ENCODE results near the gene PKHD1.

The PKHD1 gene

DNA sequence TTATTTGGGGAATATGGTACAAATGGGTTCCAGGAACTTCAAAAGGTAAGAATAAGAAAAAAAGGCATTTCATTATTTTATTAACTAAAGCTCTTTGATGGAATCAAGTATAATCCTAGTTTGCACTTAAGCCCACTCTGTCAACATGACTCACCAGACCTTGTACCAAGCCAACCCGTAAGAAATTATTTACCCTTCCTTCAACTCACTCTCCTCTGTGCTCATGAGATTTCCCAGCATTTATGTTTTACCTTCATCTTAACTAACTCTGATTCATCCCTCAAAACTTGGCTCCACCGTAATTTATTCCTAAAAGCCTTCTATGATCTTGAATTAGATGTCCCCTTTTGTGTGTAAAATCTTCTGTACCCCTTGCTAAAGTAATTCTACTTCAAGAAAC lies 308.7 kb downstream of the PKHD1 start:
- H3K27ac ChIP-seq (ENCODE audit: low read depth, low read length) = no peak overlapping the region
- no peak overlapping the region for H3K4me3 ChIP-seq (ENCODE audit: low read depth, low read length)
- no peak overlapping the region for H2AK5ac ChIP-seq (ENCODE audit: low read length)
- no peak overlapping the region for H4K91ac ChIP-seq (ENCODE audit: low read depth, low read length)
- no peaks in the 10 kb centered on the region for H3K9me3 ChIP-seq (ENCODE audit: insufficient read depth, low read depth, low read length)
- no peaks in the 10 kb centered on the region for H3K27me3 ChIP-seq (ENCODE audit: insufficient read depth, low read length)
- no peak overlapping the region for H3K4me2 ChIP-seq (ENCODE audit: low read length)
- WGBS (ENCODE audit: extremely low coverage, insufficient coverage, insufficient read length) = no CpG with 5 or more reads among the region's 2 CpGs
- no peak overlapping the region for H2BK12ac ChIP-seq (ENCODE audit: low read length)
- H3K23ac ChIP-seq (ENCODE audit: low read length) = no peak overlapping the region
- no peaks in the 10 kb centered on the region for H3K79me2 ChIP-seq (ENCODE audit: control insufficient read depth, insufficient read depth, low read length, poor library complexity)
- H3K4me1 ChIP-seq (ENCODE audit: control insufficient read depth in 1 of 2, insufficient read depth in 2 of 2, low read length in 2 of 2) = no peaks in the 10 kb centered on the region
- H2BK120ac ChIP-seq (ENCODE audit: insufficient read depth, low read length, poor library complexity) = no peak overlapping the region
- no peak overlapping the region for H4K12ac ChIP-seq (ENCODE audit: low read depth, low read length)
- no peaks in the 10 kb centered on the region for H3K36me3 ChIP-seq (ENCODE audit: control insufficient read depth in 1 of 2, insufficient read depth in 2 of 2, low read length in 2 of 2)
- no peaks in the 10 kb centered on the region for H3K79me1 ChIP-seq (ENCODE audit: low read length)
- DNase-seq = no peak
- H4K8ac ChIP-seq (ENCODE audit: low read depth, low read length) = no peak overlapping the region
- H2BK5ac ChIP-seq (ENCODE audit: low read depth, low read length, poor library complexity) = no peak overlapping the region
- H3K18ac ChIP-seq (ENCODE audit: low read length) = no peak overlapping the region
- no peak overlapping the region for H3K9ac ChIP-seq (ENCODE audit: low read length)
- no peak overlapping the region for H3K14ac ChIP-seq (ENCODE audit: low read length)
- H2AFZ ChIP-seq (ENCODE audit: insufficient read depth, low read length, poor library complexity) = no peak overlapping the region
- no peak overlapping the region for H3K4ac ChIP-seq (ENCODE audit: low read depth, low read length)

DNA sequence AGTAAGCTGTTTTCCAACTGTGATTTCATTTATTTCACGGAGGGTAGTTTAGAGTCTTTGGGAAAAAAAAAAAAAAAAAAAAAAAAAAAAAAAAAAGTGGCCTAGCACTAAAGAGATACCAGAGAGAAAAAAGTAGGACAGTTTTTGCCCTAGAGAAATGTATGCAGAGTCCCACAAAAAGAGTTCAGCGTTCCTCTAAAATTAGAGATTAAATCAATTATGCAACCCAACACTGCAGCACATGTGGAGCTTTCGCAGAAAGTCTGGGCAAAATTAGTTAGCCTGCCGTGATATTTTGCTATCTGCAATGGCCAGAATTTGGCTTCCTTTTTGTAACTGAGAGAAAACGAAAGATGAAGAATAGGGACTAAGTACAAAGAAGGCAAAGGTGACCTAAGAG lies 309.8 kb downstream of the PKHD1 start:
- Histone ChIP-seq H4K12ac (ENCODE audit: low read depth, low read length) (no peak overlapping the region), H3K23ac (ENCODE audit: low read length) (no peak overlapping the region), H2BK5ac (ENCODE audit: low read depth, low read length, poor library complexity) (no peak overlapping the region), H2AFZ (ENCODE audit: insufficient read depth, low read length, poor library complexity) (no peak overlapping the region), H2AK5ac (ENCODE audit: low read length) (no peak overlapping the region), H3K79me2 (ENCODE audit: control insufficient read depth, insufficient read depth, low read length, poor library complexity) (no peaks in the 10 kb centered on the region), H3K14ac (ENCODE audit: low read length) (no peak overlapping the region), H2BK12ac (ENCODE audit: low read length) (no peak overlapping the region), H2BK120ac (ENCODE audit: insufficient read depth, low read length, poor library complexity) (no peak overlapping the region), H3K79me1 (ENCODE audit: low read length) (no peaks in the 10 kb centered on the region), H3K4ac (ENCODE audit: low read depth, low read length) (no peak overlapping the region), H3K4me2 (ENCODE audit: low read length) (no peak overlapping the region), H3K9me3 (ENCODE audit: insufficient read depth, low read depth, low read length) (no peaks in the 10 kb centered on the region), H3K27me3 (ENCODE audit: insufficient read depth, low read length) (no peaks in the 10 kb centered on the region), H3K4me1 (ENCODE audit: control insufficient read depth in 1 of 2, insufficient read depth in 2 of 2, low read length in 2 of 2) (no peaks in the 10 kb centered on the region), H4K91ac (ENCODE audit: low read depth, low read length) (no peak overlapping the region), H4K8ac (ENCODE audit: low read depth, low read length) (no peak overlapping the region), H3K9ac (ENCODE audit: low read length) (no peak overlapping the region), H3K18ac (ENCODE audit: low read length) (no peak overlapping the region), H3K36me3 (ENCODE audit: control insufficient read depth in 1 of 2, insufficient read depth in 2 of 2, low read length in 2 of 2) (no peaks in the 10 kb centered on the region), H3K27ac (ENCODE audit: low read depth, low read length) (no peak overlapping the region), H3K4me3 (ENCODE audit: low read depth, low read length) (no peak overlapping the region)
- no CpG with 5 or more reads among the region's 5 CpGs for WGBS (ENCODE audit: extremely low coverage, insufficient coverage, insufficient read length)
- no peak for DNase-seq

DNA sequence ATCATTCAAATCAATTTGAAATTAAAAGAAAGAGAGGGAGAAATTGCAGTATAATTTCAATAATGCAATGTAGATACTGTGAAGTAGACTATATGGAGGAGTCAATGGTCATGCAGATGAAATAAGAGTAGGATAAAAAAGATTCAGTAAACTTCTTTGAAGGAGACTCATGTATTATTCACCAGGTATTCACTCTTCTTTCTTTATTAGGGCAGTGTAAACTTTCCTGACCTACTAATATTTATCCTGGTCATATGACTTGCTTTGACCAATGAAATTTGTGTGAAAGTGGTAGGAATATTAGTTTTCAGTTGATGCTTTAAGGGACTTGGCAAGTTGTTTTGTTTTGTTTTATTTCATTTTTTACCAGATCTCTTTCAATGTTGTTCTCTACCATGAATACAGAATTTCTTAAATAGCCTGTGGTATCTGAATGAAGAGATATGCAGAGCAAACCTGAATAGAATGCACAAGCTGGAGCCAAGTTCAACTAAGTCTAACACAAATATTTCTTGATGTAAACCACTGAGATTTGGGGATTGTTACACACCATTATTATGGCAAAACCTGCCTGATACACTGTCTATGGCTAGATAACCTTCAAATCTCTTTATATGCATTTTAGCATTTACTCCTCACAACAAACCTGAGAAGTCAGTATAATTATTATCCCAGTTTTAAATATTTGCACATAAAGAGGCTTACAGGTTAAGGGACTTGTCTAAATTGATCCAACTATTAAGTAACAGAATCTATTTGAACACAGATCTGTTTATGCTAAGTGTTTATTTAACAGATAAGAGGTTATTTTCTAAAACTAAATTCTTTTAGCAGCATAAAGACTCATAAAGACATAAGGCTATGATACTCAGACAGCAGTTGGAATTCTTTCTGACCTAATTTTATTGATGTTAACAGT lies 311.2 kb downstream of the PKHD1 start:
- no peak overlapping the region for H2BK120ac ChIP-seq (ENCODE audit: insufficient read depth, low read length, poor library complexity)
- no peak overlapping the region for H3K23ac ChIP-seq (ENCODE audit: low read length)
- H3K79me1 ChIP-seq (ENCODE audit: low read length) = no peaks in the 10 kb centered on the region
- H3K4me2 ChIP-seq (ENCODE audit: low read length) = no peak overlapping the region
- no peaks in the 10 kb centered on the region for H3K9me3 ChIP-seq (ENCODE audit: insufficient read depth, low read depth, low read length)
- no peak overlapping the region for H3K18ac ChIP-seq (ENCODE audit: low read length)
- no peak overlapping the region for H3K14ac ChIP-seq (ENCODE audit: low read length)
- no peak overlapping the region for H2BK5ac ChIP-seq (ENCODE audit: low read depth, low read length, poor library complexity)
- H4K8ac ChIP-seq (ENCODE audit: low read depth, low read length) = no peak overlapping the region
- DNase-seq = no peak
- H4K91ac ChIP-seq (ENCODE audit: low read depth, low read length) = no peak overlapping the region
- H3K9ac ChIP-seq (ENCODE audit: low read length) = no peak overlapping the region
- no peak overlapping the region for H3K4ac ChIP-seq (ENCODE audit: low read depth, low read length)
- no peak overlapping the region for H2BK12ac ChIP-seq (ENCODE audit: low read length)
- no peaks in the 10 kb centered on the region for H3K36me3 ChIP-seq (ENCODE audit: control insufficient read depth in 1 of 2, insufficient read depth in 2 of 2, low read length in 2 of 2)
- no peak overlapping the region for H4K12ac ChIP-seq (ENCODE audit: low read depth, low read length)
- H2AFZ ChIP-seq (ENCODE audit: insufficient read depth, low read length, poor library complexity) = no peak overlapping the region
- H2AK5ac ChIP-seq (ENCODE audit: low read length) = no peak overlapping the region
- H3K27me3 ChIP-seq (ENCODE audit: insufficient read depth, low read length) = no peaks in the 10 kb centered on the region
- H3K27ac ChIP-seq (ENCODE audit: low read depth, low read length) = no peak overlapping the region
- no peaks in the 10 kb centered on the region for H3K79me2 ChIP-seq (ENCODE audit: control insufficient read depth, insufficient read depth, low read length, poor library complexity)
- no peak overlapping the region for H3K4me3 ChIP-seq (ENCODE audit: low read depth, low read length)
- H3K4me1 ChIP-seq (ENCODE audit: control insufficient read depth in 1 of 2, insufficient read depth in 2 of 2, low read length in 2 of 2) = no peaks in the 10 kb centered on the region

DNA sequence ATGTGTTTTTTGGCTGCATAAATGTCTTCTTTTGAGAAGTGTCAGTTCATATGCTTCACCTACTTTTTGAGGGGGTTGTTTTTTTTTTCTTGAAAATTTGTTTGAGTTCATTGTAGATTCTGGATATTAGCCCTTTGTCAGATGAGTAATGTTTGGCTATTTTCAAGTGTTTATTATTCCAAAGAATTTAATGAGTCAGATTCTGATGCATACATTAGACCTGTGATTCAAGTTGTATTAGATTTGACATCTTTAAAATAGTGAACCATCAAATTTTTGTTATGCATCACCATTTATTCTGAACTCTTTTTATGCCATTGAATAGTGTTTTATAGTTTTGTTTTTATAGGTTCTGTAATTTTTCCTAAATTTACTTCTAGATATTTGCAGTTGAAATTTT lies 319.3 kb downstream of the PKHD1 start:
- Histone ChIP-seq H2BK120ac (ENCODE audit: insufficient read depth, low read length, poor library complexity) (no peak overlapping the region), H4K12ac (ENCODE audit: low read depth, low read length) (no peak overlapping the region), H3K4me2 (ENCODE audit: low read length) (no peak overlapping the region), H3K9ac (ENCODE audit: low read length) (no peak overlapping the region), H2BK12ac (ENCODE audit: low read length) (no peak overlapping the region), H3K23ac (ENCODE audit: low read length) (no peak overlapping the region), H4K91ac (ENCODE audit: low read depth, low read length) (no peak overlapping the region), H3K36me3 (ENCODE audit: control insufficient read depth in 1 of 2, insufficient read depth in 2 of 2, low read length in 2 of 2) (no peaks in the 10 kb centered on the region), H2AK5ac (ENCODE audit: low read length) (no peak overlapping the region), H4K8ac (ENCODE audit: low read depth, low read length) (no peak overlapping the region), H2AFZ (ENCODE audit: insufficient read depth, low read length, poor library complexity) (no peak overlapping the region), H3K9me3 (ENCODE audit: insufficient read depth, low read depth, low read length) (no peaks in the 10 kb centered on the region), H3K79me1 (ENCODE audit: low read length) (no peaks in the 10 kb centered on the region), H3K4me3 (ENCODE audit: low read depth, low read length) (no peak overlapping the region), H3K4me1 (ENCODE audit: control insufficient read depth in 1 of 2, insufficient read depth in 2 of 2, low read length in 2 of 2) (no peaks in the 10 kb centered on the region), H3K79me2 (ENCODE audit: control insufficient read depth, insufficient read depth, low read length, poor library complexity) (no peaks in the 10 kb centered on the region), H3K18ac (ENCODE audit: low read length) (no peak overlapping the region), H3K27me3 (ENCODE audit: insufficient read depth, low read length) (no peaks in the 10 kb centered on the region), H3K27ac (ENCODE audit: low read depth, low read length) (no peak overlapping the region), H3K14ac (ENCODE audit: low read length) (no peak overlapping the region), H2BK5ac (ENCODE audit: low read depth, low read length, poor library complexity) (no peak overlapping the region), H3K4ac (ENCODE audit: low read depth, low read length) (no peak overlapping the region)
- DNase-seq = no peak

Measured in trophoblast cell (in vitro differentiated cells and primary cell).